GM12875 (cell line): ENCODE results near the gene SAYSD1.
A peak's percentile ranks its signal among the peaks of the same experiment; 100 is the strongest.

Experiments used
- H3K4me3 ChIP-seq: one replicate; pipeline ENCODE4 v1.5.1; 2011; ENCODE audit warnings: low read depth, low read length, control low read depth
- CTCF ChIP-seq: IDR thresholded peaks from 2 replicates; pipeline ENCODE4 v1.5.1; 2011; ENCODE audit warnings: low read depth, mild to moderate bottlenecking, control low read depth, inconsistent platforms, low read length, moderate library complexity, borderline replicate concordance; ENCODE audit not compliant: insufficient read depth

SAYSD1 gene

DNA sequence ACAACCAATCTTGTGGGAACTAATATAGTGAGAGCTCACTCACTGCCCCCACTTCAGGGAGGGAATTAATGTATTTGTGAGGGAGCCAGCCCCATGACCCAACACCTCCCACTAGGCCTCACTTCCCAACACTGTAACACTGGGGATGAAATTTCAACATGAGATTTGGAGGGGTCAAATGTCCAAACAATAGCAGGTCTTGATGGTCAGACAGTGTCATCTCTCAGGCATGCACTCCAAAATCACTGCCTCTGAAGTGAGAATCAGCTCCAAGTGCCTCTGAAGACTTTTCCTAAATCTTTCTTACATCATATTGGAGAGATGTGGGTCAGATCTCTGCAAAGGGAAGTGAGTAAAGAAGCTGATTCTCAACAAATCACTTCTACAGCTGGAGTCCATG lies 13.8 kb upstream of the SAYSD1 start:
- no peak for TF ChIP-seq CTCF
- no peak overlapping the region for H3K4me3 ChIP-seq

DNA sequence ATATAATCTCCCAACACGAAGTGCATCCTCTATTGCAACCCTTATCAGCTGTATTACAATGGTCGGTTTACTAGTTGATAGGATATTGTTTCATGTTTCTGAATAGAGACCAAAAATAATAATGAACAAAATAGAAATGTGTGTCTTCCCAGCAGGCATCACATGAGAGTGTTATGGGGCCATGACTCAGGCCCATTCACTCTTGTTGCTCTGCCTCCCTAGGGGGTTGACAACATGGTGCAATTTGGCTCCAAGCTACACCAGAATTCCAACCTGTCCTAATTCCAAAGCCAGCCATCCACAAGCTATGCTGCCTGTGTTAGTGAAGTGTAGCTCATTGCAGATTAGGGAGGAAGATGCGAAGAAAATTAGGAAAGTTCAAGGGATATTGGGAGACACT lies 13.1 kb upstream of the SAYSD1 start:
- TF ChIP-seq CTCF = no peak
- H3K4me3 ChIP-seq = no peak overlapping the region

- no peak overlapping the region for H3K4me3 ChIP-seq
- no peak for TF ChIP-seq CTCF
Measured at GRCh38 chr6:39124114-39124513, 9.1 kb upstream of the SAYSD1 start.

DNA sequence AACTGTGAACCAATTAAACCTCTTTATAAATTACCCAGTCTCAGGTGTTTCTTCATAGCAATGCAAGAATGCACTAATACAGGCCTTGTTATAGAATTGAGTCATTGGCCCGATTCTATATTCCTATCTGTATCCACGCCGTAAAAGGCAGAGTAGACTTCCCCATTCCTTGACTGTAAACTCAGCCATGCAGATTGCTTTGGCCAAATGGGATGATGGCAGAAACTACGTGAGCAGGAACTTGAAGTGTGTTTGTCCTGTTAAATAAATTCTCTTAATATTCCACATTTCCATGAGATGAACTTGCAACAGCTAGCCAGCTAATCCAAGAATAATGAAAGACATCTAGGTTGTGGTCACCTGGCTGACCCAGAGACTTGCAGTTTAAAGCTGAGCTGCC lies 3.9 kb upstream of the SAYSD1 start:
- H3K4me3 ChIP-seq = no peak overlapping the region
- TF ChIP-seq CTCF = no peak

DNA sequence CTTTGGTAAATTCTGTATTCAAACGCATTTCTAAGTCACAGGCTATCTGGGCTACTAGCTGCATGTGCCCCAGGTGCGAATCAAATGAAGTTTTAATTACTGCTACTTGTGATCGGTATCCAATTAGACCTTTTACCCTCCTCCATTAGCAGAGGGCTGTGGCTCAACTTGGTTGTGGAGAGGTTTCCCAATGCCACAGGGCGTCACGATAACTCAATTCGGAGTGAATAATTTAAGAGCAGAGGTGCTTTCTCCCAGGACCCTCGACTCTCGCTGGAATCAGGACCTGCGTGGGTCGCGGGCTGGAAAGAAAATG lies 640 bp downstream of the SAYSD1 start:
- no peak for TF ChIP-seq CTCF
- peak overlapping the region; percentile 65 for H3K4me3 ChIP-seq

- TF ChIP-seq CTCF = no peak
- no peak overlapping the region for H3K4me3 ChIP-seq
Measured at GRCh38 chr6:39113788-39114187, 1.2 kb downstream of the SAYSD1 start.

GRCh38 chr6:39111280-39111679 lies 3.7 kb downstream of the SAYSD1 start:
- H3K4me3 ChIP-seq = no peak overlapping the region
- TF ChIP-seq CTCF = no peak
